ENCODE measurements around the gene S100A13. TPM values are rescaled to one million over a fixed set of nuclear protein-coding genes. Genes with fewer than 3 reads are reported as not detected.
A peak's percentile ranks its signal among the peaks of the same experiment; 100 is the strongest.
"Not testable (repeated sequence)": the region's sequence is repeated elsewhere in the genome, so short reads cannot be mapped to it uniquely, and the experiment has no call there.

S100A13 gene
- total and polyA plus RNA-seq, 10 of the 15 experiments (the other 5 are each of a cell fraction or from before 2014, with no cell fraction given) = 5.7 to 30.9 (median 9.1) TPM

DNA sequence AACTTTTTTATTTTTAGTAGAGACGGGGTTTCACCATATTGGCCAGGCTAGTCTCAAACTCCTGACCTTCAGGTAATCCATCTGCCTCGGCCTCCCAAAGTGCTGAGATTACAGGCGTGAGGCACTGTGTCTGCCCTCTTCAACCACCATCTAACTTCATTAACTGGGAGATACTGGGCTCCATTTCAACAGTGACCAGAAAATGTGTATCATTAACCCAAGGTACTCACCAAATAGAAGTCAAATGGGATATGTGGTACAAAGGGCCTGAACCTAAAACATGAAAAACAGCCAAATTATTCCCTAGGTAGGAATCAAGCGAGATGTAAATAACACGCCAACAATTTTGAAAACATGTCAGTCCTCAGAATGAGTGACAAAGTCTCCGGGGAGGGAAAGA, 42.3 kb upstream of the S100A13 start (continued):
- TF ChIP-seq, protein P1, sequence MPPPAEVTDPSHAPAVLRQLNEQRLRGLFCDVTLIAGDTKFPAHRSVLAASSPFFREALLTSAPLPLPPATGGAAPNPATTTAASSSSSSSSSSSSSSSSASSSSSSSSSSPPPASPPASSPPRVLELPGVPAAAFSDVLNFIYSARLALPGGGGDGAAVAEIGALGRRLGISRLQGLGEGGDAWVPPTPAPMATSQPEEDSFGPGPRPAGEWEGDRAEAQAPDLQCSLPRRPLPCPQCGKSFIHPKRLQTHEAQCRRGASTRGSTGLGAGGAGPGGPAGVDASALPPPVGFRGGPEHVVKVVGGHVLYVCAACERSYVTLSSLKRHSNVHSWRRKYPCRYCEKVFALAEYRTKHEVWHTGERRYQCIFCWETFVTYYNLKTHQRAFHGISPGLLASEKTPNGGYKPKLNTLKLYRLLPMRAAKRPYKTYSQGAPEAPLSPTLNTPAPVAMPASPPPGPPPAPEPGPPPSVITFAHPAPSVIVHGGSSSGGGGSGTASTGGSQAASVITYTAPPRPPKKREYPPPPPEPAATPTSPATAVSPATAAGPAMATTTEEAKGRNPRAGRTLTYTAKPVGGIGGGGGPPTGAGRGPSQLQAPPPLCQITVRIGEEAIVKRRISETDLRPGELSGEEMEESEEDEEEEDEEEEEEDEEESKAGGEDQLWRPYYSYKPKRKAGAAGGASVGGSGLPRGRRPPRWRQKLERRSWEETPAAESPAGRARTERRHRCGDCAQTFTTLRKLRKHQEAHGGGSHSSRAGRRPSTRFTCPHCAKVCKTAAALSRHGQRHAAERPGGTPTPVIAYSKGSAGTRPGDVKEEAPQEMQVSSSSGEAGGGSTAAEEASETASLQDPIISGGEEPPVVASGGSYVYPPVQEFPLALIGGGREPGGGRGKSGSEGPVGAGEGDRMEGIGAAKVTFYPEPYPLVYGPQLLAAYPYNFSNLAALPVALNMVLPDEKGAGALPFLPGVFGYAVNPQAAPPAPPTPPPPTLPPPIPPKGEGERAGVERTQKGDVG (CRISPR knock-in tag; IDR thresholded peaks at IDR 0.05) = no peak
- no peak for TF ChIP-seq KDM1A (IDR thresholded peaks at IDR 0.05; ENCODE audit: borderline replicate concordance)
- TF ChIP-seq ZSCAN29 (IDR thresholded peaks at IDR 0.05) = no peak
- no peak for TF ChIP-seq FOS (IDR thresholded peaks at IDR 0.05; ENCODE audit: borderline replicate concordance, extremely low read depth, insufficient read length)
- no peak for TF ChIP-seq BHLHE40 (IDR thresholded peaks at IDR 0.05; ENCODE audit: borderline replicate concordance in 1 of 2, low read depth in 2 of 2, low read length in 1 of 2)
- TF ChIP-seq EED (IDR thresholded peaks at IDR 0.05; ENCODE audit: low read depth) = no peak
- no peak for TF ChIP-seq CREM (IDR thresholded peaks at IDR 0.05; ENCODE audit: low read depth)
- no peak for TF ChIP-seq MYB (IDR thresholded peaks at IDR 0.05; ENCODE audit: borderline replicate concordance, low read depth, low read length)
- no peak for TF ChIP-seq TCF3 (IDR thresholded peaks at IDR 0.05; ENCODE audit: borderline replicate concordance, insufficient read depth, low read depth, low read length)

DNA sequence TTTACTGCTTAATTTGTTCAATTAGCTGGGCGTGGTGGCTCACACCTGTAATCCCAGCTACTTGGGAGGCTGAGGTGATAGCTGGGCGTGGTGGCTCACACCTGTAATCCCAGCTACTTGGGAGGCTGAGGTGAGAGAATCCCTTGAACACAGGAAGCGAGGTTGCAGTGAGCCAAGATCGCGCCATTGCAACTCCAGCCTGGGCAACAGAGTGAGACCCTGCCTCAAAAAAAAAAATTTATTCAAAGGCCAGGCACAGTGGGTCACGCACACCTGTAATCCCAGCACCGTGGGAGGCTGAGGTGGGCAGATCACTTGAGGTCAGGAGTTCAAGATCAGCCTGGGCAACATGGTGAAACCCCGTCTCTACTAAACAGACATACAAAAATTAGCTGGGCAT, 41.4 kb upstream of the S100A13 start:
- H4K20me1 ChIP-seq (ENCODE audit: control insufficient read depth, insufficient read depth); DNase-seq (ENCODE audit: low read depth, low spot score); H3K27ac ChIP-seq (ENCODE audit: control insufficient read depth, insufficient read depth); H3K4me1 ChIP-seq (ENCODE audit: control insufficient read depth, insufficient read depth, low read length); H3K27me3 ChIP-seq (replicated peaks in 1 of 2; ENCODE audit: control insufficient read depth in 2 of 2, insufficient read depth in 2 of 2, low read length in 1 of 2); in situ Hi-C loops (cut with MboI); H3K4me3 ChIP-seq; FAIRE-seq; ATAC-seq; BruUV-seq (replicated peaks); POLR2A ChIA-PET; H3K9ac ChIP-seq (ENCODE audit: control insufficient read depth, insufficient read depth, low read length); intact Hi-C loops (cut with micrococcal nuclease; ENCODE audit: unreplicated experiment); H3K4me2 ChIP-seq (ENCODE audit: control insufficient read depth, insufficient read depth); H3K9me3 ChIP-seq (replicated peaks; ENCODE audit: control insufficient read depth, insufficient read depth, low read length); RAD21 ChIA-PET (ENCODE audit: unreplicated experiment); H2AFZ ChIP-seq (ENCODE audit: control insufficient read depth, low read depth, low read length): not testable (repeated sequence)
- ChIA-PET SMC1A (ENCODE audit: uncharacterized antibody, unreplicated experiment) (interaction anchor here (0.6 to 1.8 kb wide), 4 partner anchors 10 to 288 kb away, joined by 3 to 5 read pairs (median 3); partner anchors contain the start of gene SNAPIN), CTCF (interaction anchor here (0.6 to 7.5 kb wide), 4 partner anchors 9 to 97 kb away, joined by 3 to 43 read pairs (median 5); partner anchors contain the start of gene CHTOP)
- TF ChIP-seq POLR2AphosphoS5 (IDR thresholded peaks at IDR 0.05; ENCODE audit: low read length) = 0 out of 2 replicates have a peak, but pooled peaks have one; percentile 25
- Histone ChIP-seq H3K79me2 (ENCODE audit: control insufficient read depth, insufficient read depth, low read length) (peaks cover 24% of the 10 kb centered on the region), H3K36me3 (ENCODE audit: control insufficient read depth in 2 of 2, insufficient read depth in 2 of 2, low read length in 1 of 2) (peaks cover 9 to 34% of the 10 kb centered on the region in 2 experiments)
- 96% methylated on average over 8 of the region's 8 CpGs for WGBS (ENCODE audit: insufficient coverage, insufficient replicate concordance, low lambda C conversion rate, missing lambda C conversion rate)
